ENCODE results near the gene OPHN1.

Gene OPHN1

DNA sequence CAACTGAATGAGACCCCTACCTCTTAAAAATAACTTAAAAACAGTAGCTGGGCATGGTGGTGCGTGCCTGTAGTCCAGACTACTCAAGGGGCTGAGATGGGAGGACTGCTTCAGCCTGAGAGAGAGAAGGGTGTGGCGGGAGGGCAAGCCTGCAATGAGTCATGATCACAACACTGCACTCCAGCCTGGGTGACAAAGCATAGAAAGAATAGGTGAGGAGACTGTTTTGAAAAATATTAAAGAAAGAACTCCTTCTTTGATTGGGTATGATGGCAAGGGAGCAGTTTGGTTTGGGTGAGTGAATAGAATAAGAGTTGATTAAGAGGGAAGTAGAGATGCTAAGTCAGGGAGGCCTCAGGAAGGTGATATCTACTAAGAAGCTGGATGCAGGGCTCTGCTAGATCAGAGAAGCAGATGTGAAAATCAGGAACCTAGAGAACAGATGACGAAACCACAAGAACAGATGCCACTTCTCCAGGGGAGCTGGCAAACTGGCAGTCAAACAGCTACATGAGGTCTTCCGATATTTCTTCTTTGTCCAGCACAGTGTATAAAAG, 318.6 kb downstream of the OPHN1 start:
- CTCF ChIA-PET: no interaction called here
- DNase-seq (ENCODE audit: extremely low spot score): no peak

DNA sequence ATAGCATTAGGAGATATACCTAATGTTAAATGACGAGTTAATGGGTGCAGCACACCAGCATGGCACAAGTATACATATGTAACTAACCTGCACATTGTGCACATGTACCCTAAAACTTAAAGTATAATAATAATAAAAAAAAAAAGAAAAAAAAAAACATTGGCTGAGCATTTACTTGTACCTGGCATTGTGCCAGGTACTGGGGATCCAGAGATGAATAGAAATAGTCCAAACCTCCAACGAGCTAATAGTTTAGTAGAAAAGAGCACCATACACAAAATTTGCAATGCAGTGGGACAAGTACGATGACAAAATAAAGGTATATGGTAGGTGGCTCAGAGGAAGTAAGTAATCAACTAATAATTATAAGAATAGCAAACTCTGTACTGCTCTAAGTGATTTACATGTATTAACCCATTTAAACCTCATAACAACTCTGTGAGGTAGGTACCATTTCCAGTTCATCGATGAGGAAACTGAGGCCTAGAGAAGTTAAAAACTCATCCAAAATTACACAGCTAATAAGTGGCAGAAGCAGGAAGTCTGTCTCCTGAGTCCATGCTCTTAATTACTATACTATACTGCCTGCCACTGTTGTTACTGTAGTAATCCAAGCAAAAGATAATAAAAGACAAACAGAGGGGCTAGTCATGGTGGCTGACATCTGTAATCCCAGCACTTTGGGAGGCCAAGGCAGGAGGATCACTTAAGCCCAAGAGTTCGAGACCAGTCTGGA, 319.3 kb downstream of the OPHN1 start:
- ChIA-PET CTCF (no interaction called here), POLR2A (no interaction called here)
- no peak for DNase-seq (ENCODE audit: extremely low spot score)
- TF ChIP-seq, protein P1, sequence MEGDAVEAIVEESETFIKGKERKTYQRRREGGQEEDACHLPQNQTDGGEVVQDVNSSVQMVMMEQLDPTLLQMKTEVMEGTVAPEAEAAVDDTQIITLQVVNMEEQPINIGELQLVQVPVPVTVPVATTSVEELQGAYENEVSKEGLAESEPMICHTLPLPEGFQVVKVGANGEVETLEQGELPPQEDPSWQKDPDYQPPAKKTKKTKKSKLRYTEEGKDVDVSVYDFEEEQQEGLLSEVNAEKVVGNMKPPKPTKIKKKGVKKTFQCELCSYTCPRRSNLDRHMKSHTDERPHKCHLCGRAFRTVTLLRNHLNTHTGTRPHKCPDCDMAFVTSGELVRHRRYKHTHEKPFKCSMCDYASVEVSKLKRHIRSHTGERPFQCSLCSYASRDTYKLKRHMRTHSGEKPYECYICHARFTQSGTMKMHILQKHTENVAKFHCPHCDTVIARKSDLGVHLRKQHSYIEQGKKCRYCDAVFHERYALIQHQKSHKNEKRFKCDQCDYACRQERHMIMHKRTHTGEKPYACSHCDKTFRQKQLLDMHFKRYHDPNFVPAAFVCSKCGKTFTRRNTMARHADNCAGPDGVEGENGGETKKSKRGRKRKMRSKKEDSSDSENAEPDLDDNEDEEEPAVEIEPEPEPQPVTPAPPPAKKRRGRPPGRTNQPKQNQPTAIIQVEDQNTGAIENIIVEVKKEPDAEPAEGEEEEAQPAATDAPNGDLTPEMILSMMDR (IDR thresholded peaks at IDR 0.05; ENCODE audit: control extremely low read depth, extremely low read depth, low read depth, missing control alignments): no peak

More for the DNA sequence above, 318.6 kb downstream of the OPHN1 start:
- POLR2A ChIA-PET: no interaction called here
- TF ChIP-seq, protein P1 (IDR thresholded peaks at IDR 0.05; ENCODE audit: control extremely low read depth, extremely low read depth, low read depth, missing control alignments): no peak

GRCh38 chrX:68112321-68112720, 321.0 kb downstream of the OPHN1 start:
- ChIA-PET POLR2A (no interaction called here), CTCF (no interaction called here)
- no peak for DNase-seq (ENCODE audit: extremely low spot score)
- TF ChIP-seq, protein P1 (IDR thresholded peaks at IDR 0.05; ENCODE audit: control extremely low read depth, extremely low read depth, low read depth, missing control alignments): no peak

GRCh38 chrX:68109162-68109561, 324.1 kb downstream of the OPHN1 start:
- CTCF ChIA-PET: no interaction called here
- TF ChIP-seq, protein P1 (IDR thresholded peaks at IDR 0.05; ENCODE audit: control extremely low read depth, extremely low read depth, low read depth, missing control alignments): no peak
- no peak for DNase-seq (ENCODE audit: extremely low spot score)
- POLR2A ChIA-PET: no interaction called here

- ChIA-PET POLR2A (no interaction called here), CTCF (no interaction called here)
- no peak for DNase-seq (ENCODE audit: extremely low spot score)
- TF ChIP-seq, protein P1 (IDR thresholded peaks at IDR 0.05; ENCODE audit: control extremely low read depth, extremely low read depth, low read depth, missing control alignments): no peak
These were observed 334.9 kb downstream of the OPHN1 start for GRCh38 chrX:68098431-68098830.

DNA sequence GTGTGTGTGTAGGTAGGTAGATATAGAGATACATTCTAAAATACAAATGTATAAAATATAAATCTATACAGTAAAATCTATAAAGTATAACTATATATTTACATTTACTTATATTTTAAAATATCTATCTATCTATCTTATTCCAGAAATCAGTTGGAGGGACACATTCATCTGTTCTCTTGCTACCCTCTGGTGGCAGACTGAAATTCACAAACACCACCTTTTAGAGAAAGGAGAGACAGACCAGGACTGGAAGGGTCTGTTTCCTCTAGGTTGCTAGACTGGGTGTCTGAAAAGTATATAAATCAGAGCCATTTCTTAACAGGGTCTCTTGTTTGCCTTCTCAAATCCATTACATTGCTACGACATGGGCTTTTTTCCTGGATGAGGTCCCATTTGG, 343.0 kb downstream of the OPHN1 start:
- ChIA-PET POLR2A (no interaction called here), CTCF (no interaction called here)
- TF ChIP-seq, protein P1 (IDR thresholded peaks at IDR 0.05; ENCODE audit: control extremely low read depth, extremely low read depth, low read depth, missing control alignments): no peak
- DNase-seq (ENCODE audit: extremely low spot score): no peak

Measured in GM10248 (cell line).